Measurements from ENCODE around the gene CEP295NL. TPM values are rescaled to one million over a fixed set of nuclear protein-coding genes. Genes with fewer than 3 reads are reported as not detected.

CEP295NL gene
- total and polyA plus RNA-seq, 2 of the 13 experiments (the other 11 are each of a cell fraction or from before 2014, with no cell fraction given), result not detected

DNA sequence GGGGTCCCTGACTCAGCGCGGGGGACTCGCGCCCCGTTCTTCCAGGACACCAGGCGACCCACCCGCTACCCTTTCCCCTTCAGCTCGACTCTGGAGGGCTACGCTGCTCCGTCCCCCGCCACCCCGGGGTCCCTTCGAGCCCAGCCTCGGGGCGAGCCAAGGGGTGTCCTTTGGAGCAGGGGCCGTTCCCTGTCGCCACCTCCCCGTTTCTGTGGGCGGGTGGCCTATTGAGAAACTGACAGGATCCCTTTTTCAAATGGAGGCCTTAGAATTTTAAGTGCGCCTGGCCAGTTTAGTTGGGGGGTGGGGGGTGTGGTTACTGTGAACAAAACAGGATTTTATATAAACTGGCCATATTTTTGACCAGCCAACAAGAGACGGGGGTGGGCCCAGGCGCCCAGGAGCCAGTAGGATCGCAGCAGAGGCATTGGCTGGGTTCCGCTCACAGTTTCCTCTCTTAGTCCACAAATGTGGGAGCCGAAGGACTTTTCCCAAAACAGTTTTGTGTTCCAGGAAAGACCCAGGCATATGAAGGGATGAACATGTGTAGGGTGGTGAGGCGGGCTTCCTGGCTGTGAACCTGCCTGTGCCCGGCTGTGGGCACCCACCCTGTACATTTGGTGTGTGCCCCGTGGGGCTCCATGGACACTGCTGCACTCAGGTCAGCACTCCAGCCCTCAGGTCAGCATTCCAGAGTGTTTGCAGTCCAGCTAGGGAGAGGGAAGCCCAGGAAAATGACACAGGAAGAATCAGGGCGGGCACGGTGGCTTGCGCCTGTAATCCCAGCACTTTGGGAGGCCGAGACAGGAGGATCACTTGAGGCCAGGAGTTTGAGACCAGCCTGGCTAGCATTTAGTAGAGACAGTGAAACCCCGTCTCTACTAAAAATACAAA is 22.9 kb upstream of the CEP295NL start (continued):
- TF ChIP-seq ZNF18 (CRISPR knock-in tag; IDR thresholded peaks at IDR 0.05; ENCODE audit: insufficient replicate concordance), result peak; percentile 57
- no peak for TF ChIP-seq ZNF564 (CRISPR knock-in tag; IDR thresholded peaks at IDR 0.05)
- no peak for TF ChIP-seq MED13 (CRISPR knock-in tag; IDR thresholded peaks at IDR 0.05)
- TF ChIP-seq ZNF34 (CRISPR knock-in tag; IDR thresholded peaks at IDR 0.05; ENCODE audit: borderline replicate concordance), result no peak
- TF ChIP-seq ZNF772 (CRISPR knock-in tag; IDR thresholded peaks at IDR 0.05), result peak; percentile 30; the same call in 1 of the 2 replicates
- no peak for TF ChIP-seq ZNF619 (CRISPR knock-in tag; IDR thresholded peaks at IDR 0.05)
- TF ChIP-seq SNAPC4 (CRISPR knock-in tag; IDR thresholded peaks at IDR 0.05), result 0 out of 2 replicates have a peak, but pooled peaks have one; percentile 41
- no peak for TF ChIP-seq ONECUT2 (CRISPR knock-in tag; IDR thresholded peaks at IDR 0.05)
- no peak for TF ChIP-seq ZNF251 (CRISPR knock-in tag; IDR thresholded peaks at IDR 0.05)
- TF ChIP-seq ATF7 (IDR thresholded peaks at IDR 0.05), result no peak
- no peak for TF ChIP-seq ATF7 (CRISPR knock-in tag; IDR thresholded peaks at IDR 0.05)
- TF ChIP-seq BRCA1 (CRISPR knock-in tag; IDR thresholded peaks at IDR 0.05), result no peak
- TF ChIP-seq CCAR2 (optimal IDR thresholded peaks at IDR 0.05; ENCODE audit: low read depth, low read length), result no peak
- no peak for TF ChIP-seq ZNF607 (CRISPR knock-in tag; IDR thresholded peaks at IDR 0.05; ENCODE audit: borderline replicate concordance)
- TF ChIP-seq, protein P1, sequence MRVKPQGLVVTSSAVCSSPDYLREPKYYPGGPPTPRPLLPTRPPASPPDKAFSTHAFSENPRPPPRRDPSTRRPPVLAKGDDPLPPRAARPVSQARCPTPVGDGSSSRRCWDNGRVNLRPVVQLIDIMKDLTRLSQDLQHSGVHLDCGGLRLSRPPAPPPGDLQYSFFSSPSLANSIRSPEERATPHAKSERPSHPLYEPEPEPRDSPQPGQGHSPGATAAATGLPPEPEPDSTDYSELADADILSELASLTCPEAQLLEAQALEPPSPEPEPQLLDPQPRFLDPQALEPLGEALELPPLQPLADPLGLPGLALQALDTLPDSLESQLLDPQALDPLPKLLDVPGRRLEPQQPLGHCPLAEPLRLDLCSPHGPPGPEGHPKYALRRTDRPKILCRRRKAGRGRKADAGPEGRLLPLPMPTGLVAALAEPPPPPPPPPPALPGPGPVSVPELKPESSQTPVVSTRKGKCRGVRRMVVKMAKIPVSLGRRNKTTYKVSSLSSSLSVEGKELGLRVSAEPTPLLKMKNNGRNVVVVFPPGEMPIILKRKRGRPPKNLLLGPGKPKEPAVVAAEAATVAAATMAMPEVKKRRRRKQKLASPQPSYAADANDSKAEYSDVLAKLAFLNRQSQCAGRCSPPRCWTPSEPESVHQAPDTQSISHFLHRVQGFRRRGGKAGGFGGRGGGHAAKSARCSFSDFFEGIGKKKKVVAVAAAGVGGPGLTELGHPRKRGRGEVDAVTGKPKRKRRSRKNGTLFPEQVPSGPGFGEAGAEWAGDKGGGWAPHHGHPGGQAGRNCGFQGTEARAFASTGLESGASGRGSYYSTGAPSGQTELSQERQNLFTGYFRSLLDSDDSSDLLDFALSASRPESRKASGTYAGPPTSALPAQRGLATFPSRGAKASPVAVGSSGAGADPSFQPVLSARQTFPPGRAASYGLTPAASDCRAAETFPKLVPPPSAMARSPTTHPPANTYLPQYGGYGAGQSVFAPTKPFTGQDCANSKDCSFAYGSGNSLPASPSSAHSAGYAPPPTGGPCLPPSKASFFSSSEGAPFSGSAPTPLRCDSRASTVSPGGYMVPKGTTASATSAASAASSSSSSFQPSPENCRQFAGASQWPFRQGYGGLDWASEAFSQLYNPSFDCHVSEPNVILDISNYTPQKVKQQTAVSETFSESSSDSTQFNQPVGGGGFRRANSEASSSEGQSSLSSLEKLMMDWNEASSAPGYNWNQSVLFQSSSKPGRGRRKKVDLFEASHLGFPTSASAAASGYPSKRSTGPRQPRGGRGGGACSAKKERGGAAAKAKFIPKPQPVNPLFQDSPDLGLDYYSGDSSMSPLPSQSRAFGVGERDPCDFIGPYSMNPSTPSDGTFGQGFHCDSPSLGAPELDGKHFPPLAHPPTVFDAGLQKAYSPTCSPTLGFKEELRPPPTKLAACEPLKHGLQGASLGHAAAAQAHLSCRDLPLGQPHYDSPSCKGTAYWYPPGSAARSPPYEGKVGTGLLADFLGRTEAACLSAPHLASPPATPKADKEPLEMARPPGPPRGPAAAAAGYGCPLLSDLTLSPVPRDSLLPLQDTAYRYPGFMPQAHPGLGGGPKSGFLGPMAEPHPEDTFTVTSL (CRISPR knock-in tag; IDR thresholded peaks at IDR 0.05; ENCODE audit: borderline replicate concordance), result no peak
- TF ChIP-seq ZZZ3 (CRISPR knock-in tag; IDR thresholded peaks at IDR 0.05; ENCODE audit: borderline replicate concordance), result no peak
- no peak for TF ChIP-seq FOXK2 (IDR thresholded peaks at IDR 0.05)
- TF ChIP-seq SSRP1 (CRISPR knock-in tag; IDR thresholded peaks at IDR 0.05), result no peak

All from HepG2 (cell line).